Stimulated activated CD8-positive, alpha-beta memory T cell treated with anti-CD3 and anti-CD28 coated beads, Interleukin-15, amount 100 ng/mL, for 48 hours (primary cell): ENCODE results near the gene STAMBP.
A peak's percentile ranks its signal among the peaks of the same experiment; 100 is the strongest.

ENCODE experiments used
- DNase-seq, 2 donors: peaks; one replicate each; pipeline ENCODE4 v3.0.0-alpha.2; 2020; ENCODE audit warnings: low read depth in 2 of 2

Gene STAMBP

DNA sequence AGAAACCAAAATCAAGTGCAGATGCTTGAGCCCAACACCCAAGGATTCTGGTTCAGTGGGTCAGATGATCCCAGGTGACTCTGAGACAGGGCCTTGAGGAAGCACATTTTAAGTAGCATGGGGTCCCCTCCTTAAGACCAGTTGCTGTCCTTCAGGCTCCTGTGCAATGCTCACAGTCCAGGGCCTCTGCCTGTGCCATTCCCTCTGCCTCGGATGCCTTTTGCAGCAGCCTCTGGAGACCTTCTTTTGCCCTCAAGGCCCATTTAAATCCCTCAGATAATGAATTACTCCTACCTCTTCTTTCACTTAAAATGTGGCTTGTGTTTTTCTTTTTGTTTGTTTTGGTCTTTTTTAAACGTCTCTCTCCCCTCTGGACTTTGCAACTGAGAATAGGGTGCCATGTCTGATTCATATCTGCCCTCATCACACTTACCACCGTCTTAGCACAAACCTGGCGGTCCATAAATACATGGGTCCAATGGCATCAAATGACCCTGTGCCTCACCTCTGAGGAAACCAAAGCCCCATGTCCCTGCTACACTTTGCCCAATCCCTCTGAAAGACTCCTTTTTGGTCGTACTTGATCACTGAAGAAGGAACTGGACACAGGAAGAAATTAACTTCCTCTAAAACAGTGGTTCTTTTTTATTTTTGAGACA lies 78.2 kb downstream of the STAMBP start:
- DNase-seq = no peak

DNA sequence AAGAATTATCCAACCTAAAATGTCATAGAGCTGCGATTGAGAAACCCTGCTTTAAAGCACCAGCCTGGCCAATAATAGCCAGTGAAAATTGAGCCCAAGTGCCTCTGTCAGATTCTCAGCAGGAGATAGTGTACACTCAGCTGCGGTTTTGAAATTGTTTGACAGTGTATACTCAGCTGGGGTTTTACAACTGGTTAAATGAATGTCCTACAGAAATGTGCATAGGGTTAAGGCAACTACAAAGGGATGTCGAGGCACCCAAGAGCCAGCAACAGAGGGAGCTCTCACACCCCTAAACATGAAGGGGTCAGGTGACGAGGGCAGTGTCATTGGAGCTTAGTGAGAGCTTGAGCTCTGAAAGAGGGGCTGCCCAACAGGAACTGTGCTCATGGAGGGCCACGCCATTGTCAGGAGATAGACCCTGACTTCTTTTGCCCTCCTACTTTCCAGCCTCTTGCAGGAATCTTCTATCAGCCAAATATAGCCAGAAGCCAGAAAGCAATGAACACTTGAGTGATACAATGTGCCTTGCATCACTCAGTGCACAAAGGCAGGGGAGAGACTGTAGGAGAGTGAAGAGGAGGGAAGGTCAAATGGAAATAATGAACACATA lies 79.2 kb downstream of the STAMBP start:
- DNase-seq = peak in 1 of 2 donors; percentile 39

DNA sequence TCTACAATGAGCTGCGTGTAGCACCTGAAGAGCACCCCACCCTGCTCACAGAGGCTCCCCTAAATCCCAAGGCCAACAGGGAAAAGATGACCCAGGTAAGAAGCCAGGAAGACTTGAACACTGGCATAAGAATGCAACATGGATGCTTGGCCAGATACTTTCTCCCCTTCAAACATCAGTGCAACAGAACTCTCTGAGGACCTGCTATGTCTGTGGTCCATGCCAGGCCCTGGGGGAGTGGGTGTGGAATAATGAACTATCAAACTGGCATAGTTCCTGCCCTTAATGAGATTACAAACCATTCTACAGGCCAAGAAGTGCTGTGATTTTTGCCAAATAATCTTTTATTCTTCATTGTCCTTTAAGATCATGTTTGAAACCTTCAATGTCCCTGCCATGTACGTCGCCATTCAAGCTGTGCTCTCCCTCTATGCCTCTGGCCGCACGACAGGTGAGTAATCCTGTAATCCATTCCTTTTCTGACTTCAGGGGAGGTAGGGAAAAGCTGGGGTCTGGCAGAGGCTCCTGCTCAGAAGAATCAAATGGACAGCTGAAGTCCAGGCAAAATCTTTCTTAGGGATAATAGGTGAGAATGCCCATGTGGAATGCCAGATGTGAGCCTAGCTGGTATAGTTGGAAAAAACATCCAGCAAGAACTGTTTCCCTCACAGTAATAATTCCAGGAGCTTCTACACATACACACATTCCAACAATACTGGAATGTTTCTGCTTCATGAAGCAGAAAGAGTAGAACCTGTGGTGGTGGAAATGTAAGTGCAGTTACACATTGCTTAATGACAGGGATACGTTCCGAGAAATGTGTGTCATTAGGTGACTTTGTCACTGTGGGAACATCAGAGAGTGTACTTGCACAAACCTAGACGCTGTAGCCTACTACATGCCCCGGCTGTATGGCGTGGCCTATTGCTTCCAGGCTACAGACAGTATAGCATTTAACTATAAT lies 80.2 kb downstream of the STAMBP start:
- no peak for DNase-seq

DNA sequence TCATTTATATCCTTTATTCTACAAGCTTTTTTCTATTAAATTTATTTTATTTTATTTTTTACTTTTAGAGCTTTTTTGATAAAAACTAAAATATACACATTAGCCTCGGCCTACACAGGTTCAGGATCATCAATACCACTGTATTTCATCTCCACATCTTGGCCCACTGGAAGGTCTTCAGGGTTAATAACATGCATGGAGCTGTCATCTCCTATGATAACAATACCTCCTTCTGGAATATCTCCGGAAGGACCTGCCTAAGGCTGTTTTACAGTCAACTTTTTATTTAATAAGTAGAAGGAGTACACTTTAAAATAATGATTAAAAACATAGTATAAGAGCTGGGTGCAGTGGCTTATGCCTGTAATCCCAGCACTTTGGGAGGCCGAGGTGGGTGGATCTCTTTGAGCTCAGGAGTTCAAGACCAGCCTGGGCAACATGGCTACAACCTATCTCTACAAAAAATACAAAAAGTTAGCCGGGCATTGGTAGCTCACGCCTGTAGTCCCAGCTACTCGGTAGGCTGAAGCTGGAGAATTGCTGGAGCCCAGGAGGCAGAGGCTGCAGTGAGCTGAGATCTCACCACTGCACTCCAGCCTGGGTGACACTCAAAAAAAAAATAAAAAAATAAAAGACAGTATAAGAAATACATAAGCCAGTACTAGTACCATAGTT lies 82.2 kb downstream of the STAMBP start:
- DNase-seq = no peak

DNA sequence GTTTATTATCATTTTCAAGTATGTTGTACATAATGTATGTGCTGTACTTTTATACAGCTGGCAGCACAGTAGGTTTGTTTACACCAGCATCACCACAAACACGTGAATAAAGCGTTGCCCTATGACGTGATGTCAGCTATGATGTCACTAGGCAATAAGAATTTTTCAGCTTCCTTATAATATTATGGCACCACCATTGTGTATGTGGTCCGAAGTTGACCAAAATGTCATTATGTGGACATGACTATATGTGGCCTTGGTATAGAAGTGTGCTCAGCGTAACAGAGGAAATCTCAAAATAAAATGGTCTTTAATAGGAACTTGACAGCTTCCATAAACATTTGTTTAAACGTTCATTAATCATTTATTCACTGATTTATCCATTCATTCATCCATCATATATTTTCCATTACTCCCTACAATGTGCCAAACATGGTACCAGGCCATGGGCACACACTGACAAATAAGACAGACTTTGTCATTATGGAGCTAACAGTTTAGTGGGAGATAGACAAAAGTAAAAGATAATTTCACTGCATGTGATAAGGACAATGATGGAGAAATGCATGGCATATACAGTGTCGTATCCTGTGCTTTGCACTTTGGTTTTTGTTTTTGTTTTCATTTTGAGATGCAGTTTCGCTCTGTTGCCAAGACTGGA lies 82.9 kb downstream of the STAMBP start:
- no peak for DNase-seq

DNA sequence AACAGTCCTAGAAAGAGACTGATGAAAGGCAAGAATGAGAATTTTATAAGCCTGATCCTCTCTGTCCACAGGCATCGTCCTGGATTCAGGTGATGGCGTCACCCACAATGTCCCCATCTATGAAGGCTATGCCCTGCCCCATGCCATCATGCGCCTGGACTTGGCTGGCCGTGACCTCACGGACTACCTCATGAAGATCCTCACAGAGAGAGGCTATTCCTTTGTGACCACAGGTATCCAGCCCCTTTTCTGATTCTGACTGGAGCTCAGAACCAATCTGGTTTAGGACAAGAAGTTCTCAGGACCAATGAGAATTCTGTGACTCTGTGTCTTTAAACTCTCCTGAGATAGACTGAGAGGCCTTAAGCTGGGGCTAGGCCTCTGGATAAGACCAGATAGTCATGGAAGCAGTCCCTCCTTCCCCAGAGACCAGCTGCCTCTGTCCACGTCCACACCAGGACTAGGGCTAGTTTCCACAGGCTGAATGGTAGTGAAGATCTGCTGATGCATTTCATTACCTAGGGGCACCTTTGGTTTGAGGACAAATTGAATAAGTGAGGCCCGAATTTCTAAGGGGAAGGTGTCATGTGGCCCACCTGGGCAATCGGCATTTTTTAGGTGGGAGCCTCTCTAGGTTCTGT lies 84.8 kb downstream of the STAMBP start:
- DNase-seq = no peak

DNA sequence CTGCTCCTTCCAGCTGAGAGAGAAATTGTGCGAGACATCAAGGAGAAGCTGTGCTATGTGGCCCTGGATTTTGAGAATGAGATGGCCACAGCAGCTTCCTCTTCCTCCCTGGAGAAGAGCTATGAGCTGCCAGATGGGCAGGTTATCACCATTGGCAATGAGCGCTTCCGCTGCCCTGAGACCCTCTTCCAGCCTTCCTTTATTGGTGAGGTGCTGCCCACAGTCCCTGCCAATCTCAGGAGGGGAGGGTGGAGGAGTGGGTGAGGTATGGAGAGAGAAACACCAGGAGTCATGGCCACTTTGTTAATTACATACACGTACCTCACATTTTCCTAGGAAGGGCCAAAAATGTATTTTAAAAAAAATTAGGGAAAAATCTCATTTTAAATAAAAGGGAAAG lies 85.9 kb downstream of the STAMBP start:
- no peak for DNase-seq

DNA sequence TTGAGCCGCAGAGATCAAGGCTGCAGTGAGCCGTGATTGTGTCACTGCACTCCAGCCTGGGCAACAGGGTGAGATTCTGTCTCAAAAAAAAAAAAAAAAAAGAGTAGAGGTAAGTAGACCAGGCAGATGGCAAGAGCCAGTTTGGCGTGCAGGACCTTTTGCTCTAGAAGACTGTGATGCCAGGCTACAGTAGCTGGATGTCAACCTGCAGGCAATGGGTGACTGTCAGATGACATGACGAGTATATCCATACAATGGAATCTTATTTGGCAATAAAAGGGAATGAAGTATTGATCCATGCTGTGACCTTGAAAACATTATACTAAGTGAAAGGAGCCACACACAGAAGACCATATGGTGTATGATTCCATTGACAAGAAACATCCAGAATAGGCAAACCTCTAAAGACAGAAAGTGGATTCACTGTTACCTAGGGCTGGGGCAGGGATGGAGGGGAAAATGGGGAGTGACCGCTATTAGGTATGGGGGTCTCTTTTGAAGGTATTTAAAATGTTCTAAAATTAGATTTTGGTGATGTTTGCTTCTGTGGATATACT lies 86.8 kb downstream of the STAMBP start:
- no peak for DNase-seq

DNA sequence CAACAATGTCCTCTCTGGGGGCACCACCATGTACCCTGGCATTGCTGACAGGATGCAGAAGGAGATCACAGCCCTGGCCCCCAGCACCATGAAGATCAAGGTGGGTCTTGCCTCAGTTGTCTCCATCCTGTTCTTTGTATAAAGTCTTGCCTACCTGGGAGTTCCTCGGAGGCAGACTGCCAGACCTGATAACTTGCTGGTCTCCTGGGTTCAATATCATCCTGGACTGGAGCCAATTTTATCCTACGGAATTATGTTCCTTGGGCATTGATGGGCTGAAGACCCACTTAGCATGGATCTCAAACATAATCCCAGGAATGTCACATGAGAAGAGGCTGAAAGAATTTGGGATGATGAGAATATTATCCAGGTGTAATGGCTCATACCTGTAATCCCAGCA lies 87.9 kb downstream of the STAMBP start:
- no peak for DNase-seq

DNA sequence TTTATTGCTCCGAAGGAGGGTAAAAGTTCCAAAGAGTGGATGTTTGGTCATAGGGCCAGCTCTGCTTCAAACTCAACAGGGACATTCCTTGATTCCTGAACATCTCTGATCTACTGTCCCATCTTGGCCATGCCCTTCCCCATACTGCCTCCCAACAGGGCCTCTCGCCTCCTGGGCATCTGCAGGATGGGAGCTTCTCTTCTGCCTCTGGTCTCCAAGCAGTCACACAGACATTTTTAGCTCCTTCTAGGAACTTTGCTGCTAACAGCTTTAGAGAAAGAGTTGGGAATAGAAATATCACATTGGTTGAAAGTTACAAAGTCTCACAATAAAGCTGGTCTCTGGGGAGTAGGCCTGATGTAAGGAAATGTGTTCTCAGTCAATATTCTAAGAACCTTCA lies 88.5 kb downstream of the STAMBP start:
- DNase-seq = no peak

DNA sequence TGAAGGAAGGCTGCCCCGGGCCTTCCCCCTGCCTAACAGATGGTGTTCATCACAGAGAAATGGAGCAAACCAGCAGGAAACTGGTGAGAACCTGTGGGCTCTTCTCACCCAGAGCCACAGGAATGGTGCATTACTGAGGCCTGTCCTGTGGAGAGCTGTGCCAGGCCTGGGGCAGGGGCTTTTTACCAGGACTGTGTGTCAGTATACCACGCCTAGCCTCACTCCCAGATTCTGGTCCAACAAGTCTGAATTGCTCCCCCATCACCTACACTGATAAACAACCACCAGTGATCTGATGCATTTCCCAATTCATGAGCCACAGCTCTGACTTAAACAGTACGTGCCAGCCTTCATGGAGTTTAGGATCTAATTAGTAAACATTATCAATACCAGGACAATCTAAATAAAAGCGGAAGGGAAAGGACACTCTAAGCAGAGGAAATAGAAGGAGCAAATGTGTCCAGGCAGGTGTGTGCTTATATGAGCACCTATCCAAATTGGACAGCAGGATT lies 89.0 kb downstream of the STAMBP start:
- DNase-seq = no peak

DNA sequence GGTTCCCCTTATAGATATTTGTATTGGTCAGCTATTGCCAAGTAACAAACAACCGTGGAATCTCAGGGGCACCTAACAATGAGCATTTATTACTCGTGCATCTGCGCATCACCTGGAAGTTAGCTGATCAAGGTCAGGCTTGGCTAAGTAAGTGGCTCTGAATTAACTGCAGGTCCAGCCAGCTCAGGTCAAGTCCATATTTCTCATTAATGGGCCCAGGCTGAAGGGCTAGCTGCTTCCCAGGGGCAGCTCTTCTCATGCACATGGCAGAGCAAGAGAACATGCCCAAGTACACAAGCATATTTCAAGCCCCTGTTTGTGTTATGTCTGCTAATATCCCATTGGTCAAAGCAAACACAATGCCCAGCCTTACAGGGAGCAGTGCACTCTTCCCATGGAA lies 90.1 kb downstream of the STAMBP start:
- no peak for DNase-seq

DNA sequence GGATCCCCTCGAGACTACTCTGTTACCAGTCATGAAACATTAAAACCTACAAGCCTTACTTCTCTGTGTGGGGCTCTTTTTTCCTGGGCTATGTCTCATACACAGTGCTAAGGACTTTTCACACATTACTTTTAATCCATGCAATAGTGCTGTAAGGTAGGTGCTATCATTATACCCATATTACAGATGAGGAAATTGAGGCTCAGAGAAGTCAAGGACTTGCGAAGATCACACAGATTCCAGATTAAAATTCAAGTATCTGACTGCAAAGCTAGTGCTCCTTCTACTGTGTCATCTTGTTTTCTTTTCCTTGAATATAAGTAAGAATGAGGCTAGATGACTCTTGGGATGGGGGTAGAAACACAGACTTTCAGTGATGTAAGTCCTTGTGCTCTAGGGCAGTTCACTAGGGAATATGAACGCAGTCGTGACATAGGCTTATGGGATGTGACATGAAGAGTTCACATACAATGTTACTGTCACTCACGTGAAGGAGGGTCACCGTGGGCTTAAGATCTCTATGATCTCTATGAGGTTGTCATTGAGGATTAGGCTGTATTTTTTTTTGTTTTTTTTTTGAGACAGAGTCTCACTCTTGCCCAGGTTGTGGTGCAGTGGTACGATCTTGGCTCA lies 91.0 kb downstream of the STAMBP start:
- no peak for DNase-seq

DNA sequence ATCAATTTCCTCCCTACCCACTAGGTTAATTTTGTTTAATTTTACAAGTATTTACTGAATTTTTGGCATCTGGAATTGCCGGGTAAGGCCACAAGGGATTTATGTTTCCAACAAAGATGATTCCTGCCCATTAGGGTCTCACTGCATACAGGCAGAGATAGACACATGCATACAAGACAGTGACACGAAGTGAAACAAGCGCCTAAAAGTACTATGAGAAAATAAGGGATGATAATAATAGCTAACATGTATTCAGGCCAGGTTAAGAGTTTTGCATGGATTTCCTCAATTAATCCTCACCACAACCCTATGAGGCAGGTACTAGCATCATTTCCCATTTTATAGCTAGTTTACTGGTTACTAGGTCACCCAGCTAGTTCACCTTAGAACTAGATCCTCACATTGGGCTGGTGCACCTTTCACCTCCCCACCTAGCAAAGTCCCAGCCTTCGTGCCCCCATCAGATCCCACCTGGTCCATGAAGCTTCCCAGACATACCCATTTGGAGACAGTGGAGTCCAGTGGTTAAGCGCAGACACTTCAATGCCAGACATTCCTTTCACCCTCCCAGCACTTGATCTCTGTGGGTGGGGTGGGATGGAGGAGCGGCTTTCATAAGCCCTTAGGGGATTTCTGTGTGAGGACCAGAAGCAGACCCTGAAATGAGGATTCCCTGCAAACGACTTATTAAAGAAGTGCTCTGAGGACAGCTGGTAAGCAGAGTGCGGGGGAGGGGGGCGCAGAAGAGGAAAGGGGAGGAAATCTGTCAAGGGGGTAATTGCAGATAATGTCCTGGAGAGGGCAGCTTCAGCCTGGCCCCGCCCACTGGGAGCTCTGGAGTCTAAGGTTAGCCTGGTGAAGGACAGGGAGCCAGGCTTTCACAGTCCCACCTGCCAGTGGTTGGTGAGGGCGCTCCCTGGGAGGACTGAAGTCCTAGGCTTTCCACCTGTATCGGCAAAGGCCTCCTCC lies 92.1 kb downstream of the STAMBP start:
- no peak for DNase-seq

DNA sequence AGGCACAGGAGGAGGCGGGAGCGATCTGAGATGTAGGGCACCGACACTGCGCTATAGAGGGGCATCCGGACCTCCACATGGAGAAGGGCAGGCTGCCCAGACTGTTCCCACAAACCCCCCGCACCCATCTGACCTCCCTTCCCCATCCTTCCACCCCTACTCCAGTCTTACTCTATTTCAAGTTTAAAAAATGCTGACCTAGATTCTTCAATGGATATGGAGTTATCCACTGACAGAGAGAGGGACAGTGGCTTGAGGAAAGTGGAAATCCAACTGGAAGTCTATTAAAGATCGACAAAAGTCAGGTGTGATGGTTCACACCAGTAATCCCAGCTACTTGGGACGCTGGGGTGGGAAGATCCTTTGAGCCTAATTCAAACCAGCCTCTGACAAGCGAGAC lies 92.8 kb downstream of the STAMBP start:
- DNase-seq = no peak

DNA sequence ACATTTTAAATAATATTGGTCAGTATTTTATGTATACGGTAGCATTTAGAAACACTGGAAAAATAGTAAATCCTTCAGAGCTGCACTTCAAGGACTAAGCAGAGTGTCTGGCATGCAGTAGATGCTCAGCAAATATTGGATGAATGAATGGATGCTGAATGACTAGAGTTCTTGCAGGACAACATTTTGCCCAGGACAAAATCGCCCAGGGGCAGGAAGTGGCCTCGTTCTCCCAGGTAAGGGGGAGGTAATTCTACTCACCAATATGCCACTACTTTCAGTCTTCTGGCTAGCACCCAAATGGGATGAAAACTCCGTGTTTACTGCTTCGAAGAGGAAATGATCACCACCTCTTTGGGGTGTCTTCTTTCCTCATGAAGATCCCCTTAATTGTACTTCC lies 93.9 kb downstream of the STAMBP start:
- no peak for DNase-seq
